Gastrocnemius medialis (tissue), 4 donors: Measurements from ENCODE around the gene ZC3H18.

Experiments
- POLR2A ChIP-seq, 2 donors: fragments of 450-650 bp; IDR thresholded peaks; one replicate each; pipeline ENCODE4 v1.6.1; 2017; ENCODE audit warnings: antibody characterized with exemption in 2 of 2, mild to moderate bottlenecking in 2 of 2, moderate library complexity in 2 of 2
- TF ChIP-seq, protein P1 (sequence below), 5 experiments: fragments of 450-650 bp in 3 of 5; fragments of 200-600 bp in 2 of 5; sonication (generic) in 2 of 5; IDR thresholded peaks in 4 of 5; conservative IDR thresholded peaks in 1 of 5; 1 replicate in 4 of 5; 2 replicates in 1 of 5; pipeline ENCODE4 v1.5.1; 2016 to 2019; ENCODE audit warnings: antibody characterized with exemption in 5 of 5, mild to moderate bottlenecking in 3 of 5, moderate library complexity in 3 of 5

DNA sequence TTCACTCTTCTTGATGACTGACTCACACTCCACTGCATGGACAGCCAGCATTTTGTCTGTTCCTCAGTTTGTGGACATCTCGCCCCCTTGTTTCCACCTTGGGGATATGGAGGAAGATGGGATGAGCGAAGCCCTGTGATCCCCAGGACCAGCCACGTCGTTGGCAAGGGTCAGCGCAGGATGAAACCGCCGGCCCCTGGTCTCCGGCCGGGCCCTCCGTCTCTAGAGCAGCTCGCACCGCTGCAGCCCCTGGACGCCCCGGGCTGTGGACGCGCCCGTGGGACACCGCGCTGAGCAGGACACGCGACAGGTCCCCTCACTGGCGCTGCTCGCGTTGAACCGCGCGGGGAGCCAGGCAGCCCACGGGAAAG, 604 bp upstream of the ZC3H18 start:
- TF ChIP-seq, protein P1, sequence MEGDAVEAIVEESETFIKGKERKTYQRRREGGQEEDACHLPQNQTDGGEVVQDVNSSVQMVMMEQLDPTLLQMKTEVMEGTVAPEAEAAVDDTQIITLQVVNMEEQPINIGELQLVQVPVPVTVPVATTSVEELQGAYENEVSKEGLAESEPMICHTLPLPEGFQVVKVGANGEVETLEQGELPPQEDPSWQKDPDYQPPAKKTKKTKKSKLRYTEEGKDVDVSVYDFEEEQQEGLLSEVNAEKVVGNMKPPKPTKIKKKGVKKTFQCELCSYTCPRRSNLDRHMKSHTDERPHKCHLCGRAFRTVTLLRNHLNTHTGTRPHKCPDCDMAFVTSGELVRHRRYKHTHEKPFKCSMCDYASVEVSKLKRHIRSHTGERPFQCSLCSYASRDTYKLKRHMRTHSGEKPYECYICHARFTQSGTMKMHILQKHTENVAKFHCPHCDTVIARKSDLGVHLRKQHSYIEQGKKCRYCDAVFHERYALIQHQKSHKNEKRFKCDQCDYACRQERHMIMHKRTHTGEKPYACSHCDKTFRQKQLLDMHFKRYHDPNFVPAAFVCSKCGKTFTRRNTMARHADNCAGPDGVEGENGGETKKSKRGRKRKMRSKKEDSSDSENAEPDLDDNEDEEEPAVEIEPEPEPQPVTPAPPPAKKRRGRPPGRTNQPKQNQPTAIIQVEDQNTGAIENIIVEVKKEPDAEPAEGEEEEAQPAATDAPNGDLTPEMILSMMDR (IDR thresholded peaks at IDR 0.05 in 4 of 5, conservative IDR thresholded peaks at IDR 0.05 in 1 of 5), result peak in 1 of 5 experiments; percentile 14
- TF ChIP-seq POLR2A (IDR thresholded peaks at IDR 0.05), result no peak
